Natural killer cell (primary cell): ENCODE measurements around the gene CENPM. TPM values are rescaled to one million over a fixed set of nuclear protein-coding genes. Genes with fewer than 3 reads are reported as not detected.

Source experiments
- ATAC-seq, 3 donors: fragments of 150-1000 bp in 2 of 3; fragments of 200-7000 bp in 1 of 3; cut with Tn5 transposase; 1 replicate in 1 of 3; 2 replicates in 2 of 3; pipeline ENCODE4 v1.10.0; 2021; ENCODE audit warnings: mild to moderate bottlenecking in 2 of 3, moderate library complexity in 2 of 3
- DNase-seq, 2 donors: peaks; one replicate each; pipeline versions ENCODE4 v3.0.0 to v3.0.0-alpha.2; 2013 to 2021; ENCODE audit warnings: mixed read lengths in 1 of 2
- H3K27ac ChIP-seq: one replicate; pipeline ENCODE4 v1.5.1; 2013; ENCODE audit warnings: mild to moderate bottlenecking, low read length
- H3K27me3 ChIP-seq: one replicate; pipeline ENCODE4 v1.6.1; 2013; ENCODE audit warnings: low read length; ENCODE audit not compliant: control insufficient read depth, insufficient read depth
- H3K36me3 ChIP-seq: one replicate; pipeline ENCODE4 v1.6.1; 2013; ENCODE audit warnings: low read length; ENCODE audit not compliant: control insufficient read depth, insufficient read depth
- H3K4me1 ChIP-seq: one replicate; pipeline ENCODE4 v1.6.1; 2013; ENCODE audit warnings: low read length; ENCODE audit not compliant: control insufficient read depth, insufficient read depth
- H3K4me3 ChIP-seq: one replicate; pipeline ENCODE4 v1.5.1; 2013; ENCODE audit warnings: low read length
- H3K9me3 ChIP-seq: one replicate; pipeline ENCODE4 v1.6.1; 2013; ENCODE audit warnings: low read length; ENCODE audit not compliant: control insufficient read depth, insufficient read depth
- H3K27ac Mint-ChIP-seq, 2 donors: one replicate each; pipeline ENCODE4 v1.8.0; 2022; ENCODE audit warnings: mild to moderate bottlenecking in 2 of 2, mixed read lengths in 2 of 2, moderate library complexity in 1 of 2
- H3K27me3 Mint-ChIP-seq, 2 donors: one replicate each; pipeline ENCODE4 v1.8.0; 2022; ENCODE audit warnings: low read depth in 2 of 2, mixed read lengths in 2 of 2
- H3K36me3 Mint-ChIP-seq: one replicate; pipeline ENCODE4 v1.8.0; 2022; ENCODE audit warnings: mixed read lengths
- H3K4me1 Mint-ChIP-seq, 2 donors: one replicate each; pipeline ENCODE4 v1.8.0; 2022; ENCODE audit warnings: mixed read lengths in 2 of 2
- H3K4me3 Mint-ChIP-seq: one replicate; pipeline ENCODE4 v1.8.0; 2022; ENCODE audit warnings: mild to moderate bottlenecking, moderate library complexity, mixed read lengths
- H3K9me3 Mint-ChIP-seq, 2 donors: one replicate each; pipeline ENCODE4 v1.8.0; 2022; ENCODE audit warnings: mixed read lengths in 2 of 2
- CTCF ChIP-seq: fragments of 200-600 bp; IDR thresholded peaks from one replicate; pipeline ENCODE4 v1.8.0; 2022; ENCODE audit warnings: antibody characterized with exemption
- WGBS: methylation state at CpG from one replicate; pipeline ENCODE4 v1.1.7; 2013; ENCODE audit warnings: missing lambda C conversion rate; ENCODE audit not compliant: insufficient coverage; 5-methylcytosine and 5-hydroxymethylcytosine counted together
- intact Hi-C: fragments of 100-400 bp; cut with micrococcal nuclease; formaldehyde crosslinking; loops from one replicate; pipeline ENCODE4 v1.14.2; 2022
- total RNA-seq, 4 donors: library from RNA; stranded (reverse); fragments of 120-200 nt in 1 of 4; gene quantifications; one replicate each; pipeline versions ENCODE4 v1.2.3 to v1.2.4, GENCODE V29; 2013 to 2022

CENPM gene
- total RNA-seq, 3 donors from 2014 or later (not counting 1 experiment from before 2014, with no cell fraction given): 4.2 to 7.1 (median 6.1) TPM

GRCh38 chr22:41970601-41971000, 23.6 kb upstream of the CENPM start:
- no peaks in the 10 kb centered on the region for H3K36me3 ChIP-seq
- peak overlapping the region in 1 of 2 donors; percentile 29 for H3K27ac Mint-ChIP-seq
- no peak overlapping the region for H3K27ac ChIP-seq
- WGBS: 84% methylated on average over 2 of the region's 2 CpGs
- H3K9me3 ChIP-seq: no peaks in the 10 kb centered on the region
- DNase-seq: no peak
- ATAC-seq: no peak
- no peaks in the 10 kb centered on the region for H3K4me1 ChIP-seq
- H3K4me3 Mint-ChIP-seq: no peak overlapping the region
- peaks cover 0 to 6% of the 10 kb centered on the region in 2 donors for H3K4me1 Mint-ChIP-seq
- no peaks in the 10 kb centered on the region for H3K36me3 Mint-ChIP-seq
- TF ChIP-seq CTCF: no peak
- no peaks in the 10 kb centered on the region for H3K9me3 Mint-ChIP-seq
- H3K27me3 ChIP-seq: peaks cover under 1% of the 10 kb centered on the region
- H3K27me3 Mint-ChIP-seq: peaks cover 9 to 12% of the 10 kb centered on the region in 2 donors
- intact Hi-C loops: no loop called here
- no peak overlapping the region for H3K4me3 ChIP-seq

GRCh38 chr22:41969110-41969646, 22.2 kb upstream of the CENPM start, which contains the start of gene SEPTIN3:
SEPTIN3 (plus strand) TSS chr22:41969443; CDS start chr22:41971493, 2,050 bp downstream.
- H3K4me3 Mint-ChIP-seq: no peak within 1 kb of the TSS
- TF ChIP-seq CTCF: no peak
- Histone ChIP-seq H3K9me3 (no peaks in the 10 kb centered on the region), H3K36me3 (no peaks in the 10 kb centered on the region), H3K27ac (no peak within 1 kb of the TSS), H3K4me1 (no peaks in the 10 kb centered on the region), H3K4me3 (no peak within 1 kb of the TSS), H3K27me3 (no peaks in the 10 kb centered on the region)
- DNase-seq (no peak), ATAC-seq (no peak)
- no peaks in the 10 kb centered on the region for H3K9me3 Mint-ChIP-seq
- intact Hi-C loops: no loop called here
- 95% methylated on average over 8 of the region's 8 CpGs for WGBS
- peaks cover 4 to 6% of the 10 kb centered on the region in 2 donors for H3K27me3 Mint-ChIP-seq
- peaks cover 0 to 6% of the 10 kb centered on the region in 2 donors for H3K4me1 Mint-ChIP-seq
- H3K27ac Mint-ChIP-seq: no peak within 1 kb of the TSS
- H3K36me3 Mint-ChIP-seq: no peaks in the 10 kb centered on the region

- intact Hi-C loops: no loop called here
- Histone ChIP-seq H3K4me3 (no peak overlapping the region), H3K27me3 (no peaks in the 10 kb centered on the region), H3K9me3 (no peaks in the 10 kb centered on the region), H3K36me3 (no peaks in the 10 kb centered on the region), H3K4me1 (no peaks in the 10 kb centered on the region), H3K27ac (no peak overlapping the region)
- Mint-ChIP-seq H3K4me1 (peaks cover 0 to 6% of the 10 kb centered on the region in 2 donors), H3K27ac (no peak overlapping the region), H3K9me3 (no peaks in the 10 kb centered on the region), H3K4me3 (no peak overlapping the region), H3K27me3 (peaks cover 4 to 6% of the 10 kb centered on the region in 2 donors), H3K36me3 (no peaks in the 10 kb centered on the region)
- 68% methylated on average over 9 of the region's 9 CpGs for WGBS
- ATAC-seq (no peak), DNase-seq (no peak)
- no peak for TF ChIP-seq CTCF
Measured at GRCh38 chr22:41968601-41969000, 21.6 kb upstream of the CENPM start.
